ENCODE results near the gene MAPK12.

DNA sequence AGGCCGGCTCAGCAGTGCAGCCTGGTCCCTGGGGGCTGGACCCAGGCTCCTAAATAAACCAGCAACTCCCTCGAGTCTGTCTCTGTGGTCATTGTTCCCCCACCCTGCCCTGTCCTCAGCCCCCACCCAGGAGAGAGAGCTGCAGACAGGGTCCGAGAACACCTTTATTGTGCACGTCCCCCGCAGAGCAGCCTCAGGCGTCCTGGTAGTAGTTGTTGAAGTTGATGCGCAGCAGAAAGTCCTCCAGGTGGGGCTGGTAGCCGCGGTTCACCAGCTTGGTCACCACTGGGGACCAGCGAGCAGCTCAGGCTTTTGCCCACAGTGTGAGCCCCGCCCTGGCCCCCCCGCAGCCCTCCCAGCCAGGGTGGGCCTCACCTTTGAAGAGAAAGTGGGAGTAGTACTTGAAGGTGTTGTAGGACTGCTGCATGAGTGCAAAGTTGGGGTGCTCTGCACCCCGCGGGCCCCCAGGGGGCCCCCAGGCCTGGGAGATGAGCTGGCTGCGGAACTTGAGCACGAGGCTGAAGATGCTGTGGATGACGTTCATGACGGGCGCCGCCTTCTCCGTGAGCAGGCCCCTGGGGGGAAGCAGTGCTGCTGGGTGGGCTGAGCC, 43.8 kb downstream of the MAPK12 start:
- TF ChIP-seq, protein P1, sequence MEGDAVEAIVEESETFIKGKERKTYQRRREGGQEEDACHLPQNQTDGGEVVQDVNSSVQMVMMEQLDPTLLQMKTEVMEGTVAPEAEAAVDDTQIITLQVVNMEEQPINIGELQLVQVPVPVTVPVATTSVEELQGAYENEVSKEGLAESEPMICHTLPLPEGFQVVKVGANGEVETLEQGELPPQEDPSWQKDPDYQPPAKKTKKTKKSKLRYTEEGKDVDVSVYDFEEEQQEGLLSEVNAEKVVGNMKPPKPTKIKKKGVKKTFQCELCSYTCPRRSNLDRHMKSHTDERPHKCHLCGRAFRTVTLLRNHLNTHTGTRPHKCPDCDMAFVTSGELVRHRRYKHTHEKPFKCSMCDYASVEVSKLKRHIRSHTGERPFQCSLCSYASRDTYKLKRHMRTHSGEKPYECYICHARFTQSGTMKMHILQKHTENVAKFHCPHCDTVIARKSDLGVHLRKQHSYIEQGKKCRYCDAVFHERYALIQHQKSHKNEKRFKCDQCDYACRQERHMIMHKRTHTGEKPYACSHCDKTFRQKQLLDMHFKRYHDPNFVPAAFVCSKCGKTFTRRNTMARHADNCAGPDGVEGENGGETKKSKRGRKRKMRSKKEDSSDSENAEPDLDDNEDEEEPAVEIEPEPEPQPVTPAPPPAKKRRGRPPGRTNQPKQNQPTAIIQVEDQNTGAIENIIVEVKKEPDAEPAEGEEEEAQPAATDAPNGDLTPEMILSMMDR (IDR thresholded peaks at IDR 0.05), result no peak
- no peak for TF ChIP-seq POLR2AphosphoS5 (IDR thresholded peaks at IDR 0.05)
